Skeletal muscle satellite cell (primary cell): Measurements from ENCODE around the gene RPL13. TPM values are rescaled to one million over a fixed set of nuclear protein-coding genes. Genes with fewer than 3 reads are reported as not detected.

Experiments used
- H3K27me3 ChIP-seq: 2 replicates; pipeline ENCODE4 v1.7.0; 2013; ENCODE audit warnings: low read length; ENCODE audit not compliant: control insufficient read depth, insufficient read depth
- H3K36me3 ChIP-seq: 2 replicates; pipeline ENCODE4 v1.7.0; 2013; ENCODE audit warnings: mild to moderate bottlenecking, control low read depth, low read length; ENCODE audit not compliant: insufficient read depth
- H3K4me1 ChIP-seq: 2 replicates; pipeline ENCODE4 v1.7.0; 2013; ENCODE audit warnings: low read length; ENCODE audit not compliant: control insufficient read depth, insufficient read depth
- H3K4me2 ChIP-seq: 2 replicates; pipeline ENCODE4 v1.7.0; 2013; ENCODE audit warnings: mild to moderate bottlenecking, low read length
- H3K4me3 ChIP-seq: 2 replicates; pipeline ENCODE4 v1.7.0; 2013; ENCODE audit warnings: low read length
- H3K9ac ChIP-seq: 2 replicates; pipeline ENCODE4 v1.7.0; 2013; ENCODE audit warnings: mild to moderate bottlenecking, low read depth, low read length, moderate library complexity
- H3K9me3 ChIP-seq: replicated peaks from 2 replicates; pipeline ENCODE4 v1.7.0; 2013; ENCODE audit warnings: mild to moderate bottlenecking, control low read depth, low read length
- total RNA-seq: library from RNA; depleted of rRNA; stranded (reverse); fragments of >200 nt; gene quantifications from 2 replicates; pipeline ENCODE4 v1.2.3, GENCODE V29; 2012; rRNA removed

Gene RPL13
- 2,818 and 3,730 TPM in 2 replicates for total RNA-seq

- peak within 1 kb of the TSS; percentile 98 for H3K9ac ChIP-seq
- peak within 1 kb of the TSS; percentile 92 for H3K4me2 ChIP-seq
- peak within 1 kb of the TSS; percentile 90 for H3K4me3 ChIP-seq
- peaks cover 54% of the 10 kb centered on the region for H3K4me1 ChIP-seq
- H3K9me3 ChIP-seq, result no peaks in the 10 kb centered on the region
- no peaks in the 10 kb centered on the region for H3K27me3 ChIP-seq
- H3K36me3 ChIP-seq, result peaks cover 62% of the 10 kb centered on the region
These were observed at the start of gene RPL13 for GRCh38 chr16:89560378-89561141. TSS of gene RPL13 (plus strand) at chr16:89560682. CDS start at chr16:89560960, 278 bp downstream.

DNA sequence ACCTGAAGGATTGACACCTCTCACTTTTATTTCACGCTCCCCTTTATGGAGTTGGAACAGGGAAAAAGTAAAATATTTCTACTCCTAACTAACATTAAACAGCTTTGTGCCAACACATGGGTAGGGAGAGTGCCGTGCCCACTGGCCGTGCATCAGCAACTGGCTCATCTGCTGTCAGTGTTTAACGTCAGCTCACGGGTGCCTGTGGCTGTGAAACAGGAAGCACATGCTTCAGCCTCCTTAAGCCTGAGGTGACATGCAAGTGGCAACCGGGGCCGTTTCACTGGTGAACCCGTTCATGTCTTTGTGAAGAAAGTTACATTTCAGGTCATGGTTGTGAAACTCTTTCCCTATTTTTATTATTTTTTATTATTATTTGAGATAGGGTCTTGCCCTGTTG is 49.1 kb upstream of the RPL13 start:
- no peak overlapping the region for H3K4me2 ChIP-seq
- no peaks in the 10 kb centered on the region for H3K9me3 ChIP-seq
- no peaks in the 10 kb centered on the region for H3K27me3 ChIP-seq
- peaks cover 16% of the 10 kb centered on the region for H3K4me1 ChIP-seq
- H3K36me3 ChIP-seq, result peaks cover 39% of the 10 kb centered on the region
- no peak overlapping the region for H3K4me3 ChIP-seq
- no peak overlapping the region for H3K9ac ChIP-seq

DNA sequence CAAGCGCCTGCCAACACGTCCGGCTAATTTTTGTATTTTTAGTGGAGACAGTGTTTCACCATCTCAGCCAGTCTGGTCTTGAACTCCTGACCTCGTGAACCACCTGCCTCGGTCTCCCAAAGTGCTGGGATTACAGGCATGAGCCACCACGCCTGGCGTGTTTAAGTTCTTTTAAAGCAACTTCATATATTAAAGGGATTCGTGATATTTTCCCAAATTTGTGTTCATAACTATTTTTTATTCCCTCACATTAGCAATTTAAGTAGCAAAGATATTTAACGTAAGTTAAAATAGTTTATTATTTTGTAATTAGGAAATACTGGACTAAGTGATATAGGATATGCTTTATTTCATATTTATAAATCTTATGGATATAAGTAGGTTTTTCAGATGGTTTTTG is 48.0 kb upstream of the RPL13 start:
- no peak overlapping the region for H3K9ac ChIP-seq
- H3K36me3 ChIP-seq, result peaks cover 47% of the 10 kb centered on the region
- no peaks in the 10 kb centered on the region for H3K27me3 ChIP-seq
- no peaks in the 10 kb centered on the region for H3K9me3 ChIP-seq
- no peak overlapping the region for H3K4me2 ChIP-seq
- H3K4me1 ChIP-seq, result peaks cover 7% of the 10 kb centered on the region
- no peak overlapping the region for H3K4me3 ChIP-seq

GRCh38 chr16:89517128-89517527 is 43.4 kb upstream of the RPL13 start:
- no peaks in the 10 kb centered on the region for H3K27me3 ChIP-seq
- H3K9ac ChIP-seq, result no peak overlapping the region
- H3K4me2 ChIP-seq, result no peak overlapping the region
- no peaks in the 10 kb centered on the region for H3K4me1 ChIP-seq
- no peak overlapping the region for H3K4me3 ChIP-seq
- no peaks in the 10 kb centered on the region for H3K9me3 ChIP-seq
- peaks cover 71% of the 10 kb centered on the region for H3K36me3 ChIP-seq

- Histone ChIP-seq H3K9ac (no peak overlapping the region), H3K36me3 (peaks cover 80% of the 10 kb centered on the region), H3K4me1 (no peaks in the 10 kb centered on the region), H3K4me3 (no peak overlapping the region), H3K4me2 (no peak overlapping the region), H3K27me3 (no peaks in the 10 kb centered on the region), H3K9me3 (no peaks in the 10 kb centered on the region)
These were observed 40.6 kb upstream of the RPL13 start for GRCh38 chr16:89519881-89520280.

GRCh38 chr16:89522287-89522686 is 38.2 kb upstream of the RPL13 start:
- Histone ChIP-seq H3K4me2 (no peak overlapping the region), H3K27me3 (no peaks in the 10 kb centered on the region), H3K4me1 (no peaks in the 10 kb centered on the region), H3K9ac (no peak overlapping the region), H3K4me3 (no peak overlapping the region), H3K9me3 (no peaks in the 10 kb centered on the region), H3K36me3 (peaks cover 91% of the 10 kb centered on the region)

GRCh38 chr16:89523680-89524344 is 36.7 kb upstream of the RPL13 start:
- H3K4me3 ChIP-seq, result no peak overlapping the region
- H3K4me2 ChIP-seq, result no peak overlapping the region
- no peaks in the 10 kb centered on the region for H3K9me3 ChIP-seq
- H3K27me3 ChIP-seq, result no peaks in the 10 kb centered on the region
- peaks cover 83% of the 10 kb centered on the region for H3K36me3 ChIP-seq
- H3K4me1 ChIP-seq, result no peaks in the 10 kb centered on the region
- no peak overlapping the region for H3K9ac ChIP-seq

- Histone ChIP-seq H3K9ac (no peak overlapping the region), H3K4me3 (no peak overlapping the region), H3K36me3 (peaks cover 80% of the 10 kb centered on the region), H3K4me2 (no peak overlapping the region), H3K9me3 (no peaks in the 10 kb centered on the region), H3K27me3 (no peaks in the 10 kb centered on the region), H3K4me1 (no peaks in the 10 kb centered on the region)
These were observed 35.2 kb upstream of the RPL13 start for GRCh38 chr16:89525146-89525913.

DNA sequence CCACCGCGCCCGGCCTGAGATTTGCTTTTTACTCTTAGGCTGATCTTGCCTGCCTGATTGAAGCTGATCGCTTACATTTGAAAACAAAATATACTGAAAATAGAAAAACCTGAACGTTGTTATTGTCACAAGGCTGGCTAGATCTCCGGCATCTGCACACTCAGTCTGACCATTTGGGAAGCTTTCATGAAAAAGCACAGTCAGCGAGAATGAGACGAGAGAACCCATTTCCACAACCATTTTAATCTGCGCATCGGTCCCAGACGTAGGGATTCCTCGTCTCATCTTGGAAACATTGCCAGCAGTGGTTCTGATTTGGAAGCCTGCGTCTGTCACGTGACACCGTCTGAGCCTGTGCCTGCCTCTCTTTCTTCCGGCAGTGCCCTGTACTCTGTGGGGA is 31.4 kb upstream of the RPL13 start:
- Histone ChIP-seq H3K27me3 (no peaks in the 10 kb centered on the region), H3K9ac (no peak overlapping the region), H3K4me3 (no peak overlapping the region), H3K9me3 (no peaks in the 10 kb centered on the region), H3K4me2 (no peak overlapping the region), H3K4me1 (no peaks in the 10 kb centered on the region), H3K36me3 (peaks cover 82% of the 10 kb centered on the region)

DNA sequence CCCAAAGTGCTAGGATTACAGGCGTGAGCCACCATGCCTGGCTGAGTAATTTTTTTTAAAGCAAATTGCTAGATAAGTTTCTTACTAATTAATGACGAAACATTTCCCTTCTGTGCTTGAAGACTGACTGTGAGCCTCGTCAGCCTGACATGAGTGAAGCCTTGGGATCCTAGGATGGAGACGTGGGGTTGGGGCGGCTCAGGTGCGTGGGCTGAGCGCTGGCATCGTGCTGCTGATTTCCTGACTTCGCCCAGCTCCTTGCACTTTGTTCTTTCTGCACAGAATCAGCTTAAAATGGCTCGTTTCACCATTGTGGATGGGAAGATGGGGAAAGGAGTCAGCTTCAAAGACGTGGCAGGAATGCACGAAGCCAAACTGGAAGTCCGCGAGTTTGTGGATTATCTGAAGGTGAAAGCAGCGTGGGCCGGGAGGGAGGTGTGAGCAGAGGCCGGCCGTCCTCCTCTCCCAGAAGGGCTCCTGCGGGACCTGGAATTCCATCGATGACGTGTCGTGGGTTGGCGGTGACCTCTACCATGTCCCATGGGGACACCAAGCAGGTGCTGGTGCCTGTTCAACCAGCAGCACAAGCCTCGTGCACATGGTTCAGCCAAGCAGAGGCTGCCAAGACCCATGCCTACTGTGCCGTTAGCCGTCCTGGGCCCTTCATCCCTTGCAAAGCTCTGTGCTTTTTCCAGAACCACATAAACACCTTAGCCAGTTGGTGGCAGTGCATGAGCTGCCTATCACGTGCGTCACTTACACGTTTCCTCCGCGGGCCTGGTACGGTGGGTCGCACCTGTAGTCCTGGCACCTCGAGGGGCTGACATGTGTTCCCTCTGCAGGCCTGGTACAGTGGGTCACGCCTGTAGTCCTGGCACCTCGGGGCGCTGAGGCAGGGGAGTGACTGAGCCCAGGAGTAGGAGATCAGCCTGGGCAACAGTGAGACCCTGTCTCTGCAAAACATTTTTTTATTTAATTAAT is 29.8 kb upstream of the RPL13 start:
- no peak overlapping the region for H3K4me3 ChIP-seq
- H3K36me3 ChIP-seq, result peaks cover 82% of the 10 kb centered on the region
- no peak overlapping the region for H3K4me2 ChIP-seq
- H3K4me1 ChIP-seq, result no peaks in the 10 kb centered on the region
- H3K9me3 ChIP-seq, result no peaks in the 10 kb centered on the region
- no peak overlapping the region for H3K9ac ChIP-seq
- no peaks in the 10 kb centered on the region for H3K27me3 ChIP-seq
